Thyroid gland (tissue), 4 donors: Measurements from ENCODE around the gene DNM3. TPM values are rescaled to one million over a fixed set of nuclear protein-coding genes. Genes with fewer than 3 reads are reported as not detected.

Experiments
- DNase-seq, 2 donors: peaks; one replicate each; pipeline ENCODE4 v3.0.0-alpha.2; 2019
- H3K27ac ChIP-seq, 3 donors: fragments of 200-600 bp; sonication (generic); 1 replicate in 2 of 3; 2 replicates in 1 of 3; pipeline ENCODE4 v1.5.1; 2016 to 2019; ENCODE audit warnings: mild to moderate bottlenecking in 1 of 3, moderate library complexity in 1 of 3
- H3K27me3 ChIP-seq: fragments of 200-600 bp; sonication (generic); one replicate; pipeline ENCODE4 v1.5.1; 2019
- H3K36me3 ChIP-seq, 2 donors: fragments of 200-600 bp; sonication (generic); one replicate each; pipeline ENCODE4 v1.5.1; 2016 to 2019
- H3K4me1 ChIP-seq, 2 donors: fragments of 200-600 bp; sonication (generic); one replicate each; pipeline ENCODE4 v1.5.1; 2017 to 2019
- H3K4me3 ChIP-seq, 3 donors: fragments of 200-600 bp; sonication (generic); replicated peaks in 1 of 3; 1 replicate in 2 of 3; 2 replicates in 1 of 3; pipeline ENCODE4 v1.5.1; 2016; ENCODE audit warnings: mild to moderate bottlenecking in 1 of 3
- H3K9me3 ChIP-seq: fragments of 200-600 bp; sonication (generic); one replicate; pipeline ENCODE4 v1.5.1; 2017
- POLR2A ChIP-seq, 2 donors: fragments of 450-650 bp; IDR thresholded peaks; one replicate each; pipeline ENCODE4 v1.6.1; 2017; ENCODE audit warnings: antibody characterized with exemption in 2 of 2, mild to moderate bottlenecking in 2 of 2, moderate library complexity in 1 of 2
- WGBS, 2 donors: methylation state at CpG; one replicate each; pipeline ENCODE4 v1.1.5; 2017; 5-methylcytosine and 5-hydroxymethylcytosine counted together
- intact Hi-C: fragments of 100-400 bp; cut with DNase I; formaldehyde crosslinking; loops from one replicate; pipeline ENCODE4 v1.15.1; 2023
- total RNA-seq, 4 donors: library from RNA; depleted of rRNA; stranded (reverse); fragments of >200 nt; gene quantifications; one replicate each; pipeline ENCODE4 v1.2.3, GENCODE V29; 2016
- TF ChIP-seq, protein P1 (sequence below), 6 experiments: fragments of 200-600 bp in 3 of 6; fragments of 450-650 bp in 3 of 6; sonication (generic) in 3 of 6; IDR thresholded peaks; one replicate each; pipeline ENCODE4 v1.5.1; 2016 to 2019; ENCODE audit warnings: antibody characterized with exemption in 6 of 6, mild to moderate bottlenecking in 2 of 6, inconsistent platforms in 1 of 6, moderate library complexity in 1 of 6

Gene DNM3
- total RNA-seq, 4 donors from 2014 or later, result 9.0 to 13.6 (median 10.8) TPM

- Histone ChIP-seq H3K4me3 (no peak overlapping the region), H3K27me3 (no peaks in the 10 kb centered on the region), H3K36me3 (no peaks in the 10 kb centered on the region), H3K9me3 (no peaks in the 10 kb centered on the region), H3K4me1 (peaks cover 0 to 14% of the 10 kb centered on the region in 2 donors), H3K27ac (no peak overlapping the region)
- intact Hi-C loops, result no loop called here
- peak; percentile 40 to 46 for DNase-seq
- TF ChIP-seq, protein P1, sequence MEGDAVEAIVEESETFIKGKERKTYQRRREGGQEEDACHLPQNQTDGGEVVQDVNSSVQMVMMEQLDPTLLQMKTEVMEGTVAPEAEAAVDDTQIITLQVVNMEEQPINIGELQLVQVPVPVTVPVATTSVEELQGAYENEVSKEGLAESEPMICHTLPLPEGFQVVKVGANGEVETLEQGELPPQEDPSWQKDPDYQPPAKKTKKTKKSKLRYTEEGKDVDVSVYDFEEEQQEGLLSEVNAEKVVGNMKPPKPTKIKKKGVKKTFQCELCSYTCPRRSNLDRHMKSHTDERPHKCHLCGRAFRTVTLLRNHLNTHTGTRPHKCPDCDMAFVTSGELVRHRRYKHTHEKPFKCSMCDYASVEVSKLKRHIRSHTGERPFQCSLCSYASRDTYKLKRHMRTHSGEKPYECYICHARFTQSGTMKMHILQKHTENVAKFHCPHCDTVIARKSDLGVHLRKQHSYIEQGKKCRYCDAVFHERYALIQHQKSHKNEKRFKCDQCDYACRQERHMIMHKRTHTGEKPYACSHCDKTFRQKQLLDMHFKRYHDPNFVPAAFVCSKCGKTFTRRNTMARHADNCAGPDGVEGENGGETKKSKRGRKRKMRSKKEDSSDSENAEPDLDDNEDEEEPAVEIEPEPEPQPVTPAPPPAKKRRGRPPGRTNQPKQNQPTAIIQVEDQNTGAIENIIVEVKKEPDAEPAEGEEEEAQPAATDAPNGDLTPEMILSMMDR (IDR thresholded peaks at IDR 0.05), result no peak
- TF ChIP-seq POLR2A (IDR thresholded peaks at IDR 0.05), result no peak
- WGBS, 2 donors, result 23 to 24% methylated on average over 2 of the region's 2 CpGs
Observed at GRCh38 chr1:171814692-171815091, 26.6 kb upstream of the DNM3 start.

- no peak overlapping the region for H3K27ac ChIP-seq
- no peak overlapping the region for H3K4me3 ChIP-seq
- H3K9me3 ChIP-seq, result no peaks in the 10 kb centered on the region
- H3K4me1 ChIP-seq, result peaks cover 0 to 14% of the 10 kb centered on the region in 2 donors
- intact Hi-C loops, result no loop called here
- DNase-seq, result no peak
- no peaks in the 10 kb centered on the region for H3K27me3 ChIP-seq
- TF ChIP-seq, protein P1 (IDR thresholded peaks at IDR 0.05), result no peak
- no peak for TF ChIP-seq POLR2A (IDR thresholded peaks at IDR 0.05)
- no peaks in the 10 kb centered on the region for H3K36me3 ChIP-seq
- WGBS, 2 donors, result 90 to 91% methylated on average over 3 of the region's 3 CpGs
Observed at GRCh38 chr1:171816300-171816901, 24.9 kb upstream of the DNM3 start.

DNA sequence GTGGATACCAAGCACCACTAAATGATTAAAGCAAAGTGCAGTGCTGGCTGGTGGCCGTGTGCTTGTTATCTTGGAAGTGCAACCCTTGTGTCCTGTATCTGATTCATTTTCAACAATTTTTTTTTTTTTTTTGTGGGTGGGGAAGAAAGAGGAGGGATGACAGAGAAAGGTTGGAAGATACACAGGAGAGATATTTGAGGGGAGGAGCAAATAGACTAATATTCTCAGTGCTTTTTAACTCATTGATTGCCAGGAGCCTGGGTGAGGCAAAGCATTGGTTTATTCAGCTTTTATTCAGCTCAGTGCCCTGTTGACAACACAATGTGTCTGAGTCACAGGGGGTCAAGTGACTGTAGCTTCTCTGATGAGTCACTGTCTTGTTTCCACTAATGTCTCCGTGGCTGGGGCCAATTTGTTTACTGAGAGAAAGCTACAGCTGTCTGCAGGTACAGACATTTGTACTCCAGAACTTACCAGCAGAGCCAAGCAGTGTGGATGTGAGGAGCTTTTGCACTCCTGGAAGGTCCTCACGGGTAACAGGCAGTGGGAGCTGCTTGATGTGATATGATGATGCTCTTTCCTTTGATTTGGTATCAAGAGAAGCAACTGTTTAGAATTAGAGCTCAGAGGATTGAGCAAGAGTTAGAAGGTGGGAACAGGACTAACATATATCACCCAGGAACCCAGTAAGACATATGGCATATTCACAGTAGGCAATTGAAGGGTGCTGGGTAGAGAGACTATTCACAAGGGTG is 23.6 kb upstream of the DNM3 start:
- intact Hi-C loops, result no loop called here
- DNase-seq, result no peak
- TF ChIP-seq, protein P1 (IDR thresholded peaks at IDR 0.05), result no peak
- H3K27me3 ChIP-seq, result no peaks in the 10 kb centered on the region
- peaks cover 0 to 14% of the 10 kb centered on the region in 2 donors for H3K4me1 ChIP-seq
- H3K27ac ChIP-seq, result no peak overlapping the region
- no peak overlapping the region for H3K4me3 ChIP-seq
- WGBS, 2 donors, result 33 to 48% methylated on average over 3 of the region's 3 CpGs
- no peaks in the 10 kb centered on the region for H3K9me3 ChIP-seq
- H3K36me3 ChIP-seq, result no peaks in the 10 kb centered on the region

GRCh38 chr1:171819946-171820345 is 21.4 kb upstream of the DNM3 start:
- no peak for TF ChIP-seq POLR2A (IDR thresholded peaks at IDR 0.05)
- TF ChIP-seq, protein P1 (IDR thresholded peaks at IDR 0.05), result no peak
- no peaks in the 10 kb centered on the region for H3K36me3 ChIP-seq
- no peak overlapping the region for H3K4me3 ChIP-seq
- 47 to 62% methylated on average over 2 of the region's 2 CpGs for WGBS, 2 donors
- peaks cover 0 to 10% of the 10 kb centered on the region in 2 donors for H3K4me1 ChIP-seq
- H3K27me3 ChIP-seq, result no peaks in the 10 kb centered on the region
- no peaks in the 10 kb centered on the region for H3K9me3 ChIP-seq
- no peak for DNase-seq
- intact Hi-C loops, result no loop called here
- H3K27ac ChIP-seq, result no peak overlapping the region

DNA sequence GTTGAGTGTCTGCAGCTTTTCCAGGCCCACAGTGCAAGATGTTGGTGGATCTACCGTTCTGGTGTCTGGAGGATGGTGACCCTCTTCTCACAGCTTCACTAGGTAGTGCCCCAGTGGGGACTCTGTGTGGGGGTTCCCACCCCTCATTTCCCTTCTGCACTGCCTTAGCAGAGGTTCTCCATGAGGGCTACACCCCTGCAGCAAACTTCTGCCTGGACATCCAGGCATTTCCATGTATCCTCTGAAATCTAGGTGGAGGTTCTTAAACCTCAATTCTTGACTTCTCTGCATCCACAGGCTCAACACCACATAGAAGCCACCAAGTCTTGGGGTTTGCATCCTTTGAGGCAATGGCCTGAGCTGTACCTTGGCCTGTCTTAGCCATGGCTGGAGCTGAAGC is 14.3 kb upstream of the DNM3 start:
- no peaks in the 10 kb centered on the region for H3K27me3 ChIP-seq
- no peaks in the 10 kb centered on the region for H3K4me1 ChIP-seq
- no peak overlapping the region for H3K27ac ChIP-seq
- H3K9me3 ChIP-seq, result no peaks in the 10 kb centered on the region
- intact Hi-C loops, result no loop called here
- WGBS, 2 donors, result 89% methylated on average over 1 of the region's 1 CpG; no CpG with 5 or more reads in 1 of the 2 donors
- TF ChIP-seq, protein P1 (IDR thresholded peaks at IDR 0.05), result no peak
- TF ChIP-seq POLR2A (IDR thresholded peaks at IDR 0.05), result no peak
- DNase-seq, result no peak
- no peaks in the 10 kb centered on the region for H3K36me3 ChIP-seq
- H3K4me3 ChIP-seq, result no peak overlapping the region
